ENCODE results near the gene GRB7.
"Not testable (repeated sequence)": the region's sequence is repeated elsewhere in the genome, so short reads cannot be mapped to it uniquely, and the experiment has no call there.

Gene GRB7

GRCh38 chr17:39737760-39738567 is at the start of gene GRB7:
GRB7 (plus strand) TSS chr17:39737938; CDS start chr17:39742302, 4,364 bp downstream.
- DNase-seq, result no peak

- DNase-seq, result no peak
Observed at GRCh38 chr17:39688475-39688835, 49.3 kb upstream of the GRB7 start.

- DNase-seq, result no peak
Observed at GRCh38 chr17:39688945-39689344, 48.8 kb upstream of the GRB7 start.

GRCh38 chr17:39694593-39694992 is 43.1 kb upstream of the GRB7 start:
- DNase-seq, result no peak

GRCh38 chr17:39695089-39695474 is 42.7 kb upstream of the GRB7 start:
- no peak for DNase-seq

GRCh38 chr17:39696731-39697130 is 41.0 kb upstream of the GRB7 start:
- no peak for DNase-seq

GRCh38 chr17:39697961-39698360 is 39.8 kb upstream of the GRB7 start:
- DNase-seq, result no peak

GRCh38 chr17:39699157-39699817 is 38.5 kb upstream of the GRB7 start:
- not testable (repeated sequence) for DNase-seq

- DNase-seq, result no peak
Observed at GRCh38 chr17:39699818-39700147, 38.0 kb upstream of the GRB7 start, which contains the start of gene ERBB2. ERBB2 (plus strand) TSS chr17:39700064; CDS start chr17:39700239, 175 bp downstream.

- no peak for DNase-seq
Observed at GRCh38 chr17:39700148-39700987, 37.4 kb upstream of the GRB7 start.

- DNase-seq, result no peak
Observed at GRCh38 chr17:39701012-39701783, 36.5 kb upstream of the GRB7 start.

- DNase-seq, result no peak
Observed at GRCh38 chr17:39701784-39702422, 35.8 kb upstream of the GRB7 start.

- DNase-seq, result no peak
Observed at GRCh38 chr17:39702901-39703893, 34.5 kb upstream of the GRB7 start.

- no peak for DNase-seq
Observed at GRCh38 chr17:39703913-39704312, 33.8 kb upstream of the GRB7 start.

- no peak for DNase-seq
Observed at GRCh38 chr17:39704821-39705551, 32.8 kb upstream of the GRB7 start.

GRCh38 chr17:39705786-39706348 is 31.9 kb upstream of the GRB7 start:
- no peak for DNase-seq

- DNase-seq, result no peak
Observed at GRCh38 chr17:39706383-39706782, 31.4 kb upstream of the GRB7 start.

- DNase-seq, result no peak
Observed at GRCh38 chr17:39706921-39707337, 30.8 kb upstream of the GRB7 start.

- DNase-seq, result no peak
Observed at GRCh38 chr17:39709319-39709997, 28.3 kb upstream of the GRB7 start.

Data from NCI-H446 treated with DMSO at 0.1 percent for 48 hours (cell line).